ENCODE measurements around the gene MIS18A. TPM values are rescaled to one million over a fixed set of nuclear protein-coding genes. Genes with fewer than 3 reads are reported as not detected.

Gene MIS18A
- total RNA-seq, 4 donors from 2014 or later = 1.9 to 4.1 (median 2.7) TPM

- no peak for TF ChIP-seq POLR2A (IDR thresholded peaks at IDR 0.05)
- TF ChIP-seq, protein P1, sequence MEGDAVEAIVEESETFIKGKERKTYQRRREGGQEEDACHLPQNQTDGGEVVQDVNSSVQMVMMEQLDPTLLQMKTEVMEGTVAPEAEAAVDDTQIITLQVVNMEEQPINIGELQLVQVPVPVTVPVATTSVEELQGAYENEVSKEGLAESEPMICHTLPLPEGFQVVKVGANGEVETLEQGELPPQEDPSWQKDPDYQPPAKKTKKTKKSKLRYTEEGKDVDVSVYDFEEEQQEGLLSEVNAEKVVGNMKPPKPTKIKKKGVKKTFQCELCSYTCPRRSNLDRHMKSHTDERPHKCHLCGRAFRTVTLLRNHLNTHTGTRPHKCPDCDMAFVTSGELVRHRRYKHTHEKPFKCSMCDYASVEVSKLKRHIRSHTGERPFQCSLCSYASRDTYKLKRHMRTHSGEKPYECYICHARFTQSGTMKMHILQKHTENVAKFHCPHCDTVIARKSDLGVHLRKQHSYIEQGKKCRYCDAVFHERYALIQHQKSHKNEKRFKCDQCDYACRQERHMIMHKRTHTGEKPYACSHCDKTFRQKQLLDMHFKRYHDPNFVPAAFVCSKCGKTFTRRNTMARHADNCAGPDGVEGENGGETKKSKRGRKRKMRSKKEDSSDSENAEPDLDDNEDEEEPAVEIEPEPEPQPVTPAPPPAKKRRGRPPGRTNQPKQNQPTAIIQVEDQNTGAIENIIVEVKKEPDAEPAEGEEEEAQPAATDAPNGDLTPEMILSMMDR (IDR thresholded peaks at IDR 0.05) = no peak
- Histone ChIP-seq H3K9me3 (no peaks in the 10 kb centered on the region), H3K27ac (no peak overlapping the region), H3K27me3 (no peaks in the 10 kb centered on the region), H3K4me1 (peaks cover 0 to 5% (median 0%) of the 10 kb centered on the region in 4 donors), H3K4me3 (no peak overlapping the region), H3K36me3 (no peaks in the 10 kb centered on the region)
- DNase-seq = no peak
These were observed 26.7 kb downstream of the MIS18A start for GRCh38 chr21:32252136-32252535.

DNA sequence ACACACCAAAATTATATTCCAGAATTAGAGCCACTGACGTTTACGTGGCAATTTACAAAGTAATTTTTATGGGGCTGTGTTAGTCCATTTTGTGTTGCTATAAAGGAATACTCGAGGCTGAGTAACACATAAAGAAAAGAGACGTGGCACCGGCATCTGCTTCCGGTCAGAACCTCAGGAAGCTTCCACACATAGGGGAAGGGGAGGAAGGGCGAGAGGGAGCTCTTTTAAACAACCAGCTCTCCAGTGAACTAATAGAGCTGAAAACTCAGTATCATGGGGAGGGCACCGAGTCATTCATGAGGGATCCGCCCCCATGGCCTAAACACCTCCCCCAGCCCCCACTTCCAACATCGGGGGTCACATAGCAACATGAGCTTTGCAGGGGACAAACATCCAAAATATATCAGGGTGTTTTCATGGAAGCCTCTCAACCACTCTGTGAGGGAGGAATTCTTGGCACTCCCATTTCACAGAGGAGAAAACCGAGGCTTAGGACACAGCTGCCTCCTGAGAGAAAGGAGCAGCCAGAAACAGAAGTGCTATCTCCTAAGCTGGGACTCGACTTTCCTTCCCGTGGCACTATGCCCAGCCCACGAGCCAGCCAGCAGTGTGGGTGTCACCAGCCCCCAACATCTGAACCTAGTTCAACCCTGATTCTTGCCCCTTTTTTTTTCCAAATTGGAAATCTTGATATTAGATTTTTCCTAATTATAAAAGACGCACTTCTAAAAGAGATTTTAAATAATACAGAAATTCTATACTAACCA is 29.2 kb downstream of the MIS18A start:
- Histone ChIP-seq H3K27ac (no peak overlapping the region), H3K4me1 (no peaks in the 10 kb centered on the region), H3K36me3 (no peaks in the 10 kb centered on the region), H3K4me3 (no peak overlapping the region), H3K27me3 (no peaks in the 10 kb centered on the region), H3K9me3 (no peaks in the 10 kb centered on the region)
- DNase-seq = no peak
- TF ChIP-seq, protein P1 (IDR thresholded peaks at IDR 0.05) = no peak
- no peak for TF ChIP-seq POLR2A (IDR thresholded peaks at IDR 0.05)

- no peak for DNase-seq
- Histone ChIP-seq H3K4me1 (no peaks in the 10 kb centered on the region), H3K36me3 (no peaks in the 10 kb centered on the region), H3K4me3 (no peak overlapping the region), H3K27ac (no peak overlapping the region), H3K27me3 (no peaks in the 10 kb centered on the region), H3K9me3 (no peaks in the 10 kb centered on the region)
- TF ChIP-seq, protein P1 (IDR thresholded peaks at IDR 0.05) = no peak
- no peak for TF ChIP-seq POLR2A (IDR thresholded peaks at IDR 0.05)
These were observed 30.0 kb downstream of the MIS18A start for GRCh38 chr21:32248571-32249461.

DNA sequence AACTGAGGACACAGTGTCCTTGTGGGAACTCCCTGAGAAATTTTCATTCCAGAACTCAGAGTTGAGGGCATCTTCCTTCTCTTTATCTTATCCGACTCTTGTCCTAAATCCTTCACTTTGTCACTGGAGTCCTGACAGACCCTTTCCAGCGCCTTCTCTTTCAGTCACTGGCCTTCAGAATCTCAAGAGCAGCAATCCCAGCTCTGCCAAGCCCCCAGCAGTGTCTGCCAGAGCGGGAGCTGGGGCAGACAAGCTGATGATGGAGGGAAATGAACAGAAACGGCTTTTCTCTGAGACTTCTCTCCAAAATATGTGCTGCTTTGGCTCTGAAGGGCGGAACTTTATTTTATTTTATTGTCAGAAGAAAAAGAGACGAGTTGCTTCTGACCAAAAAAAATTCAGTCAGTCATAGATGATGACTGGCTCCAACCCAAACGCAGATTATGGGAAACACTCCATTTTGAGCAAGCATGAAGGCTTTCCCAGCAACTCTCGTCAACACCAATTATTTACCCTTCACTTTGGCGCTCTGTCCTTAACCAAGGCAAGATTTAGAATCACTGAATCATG is 32.2 kb downstream of the MIS18A start:
- DNase-seq = no peak
- no peaks in the 10 kb centered on the region for H3K36me3 ChIP-seq
- no peak for TF ChIP-seq POLR2A (IDR thresholded peaks at IDR 0.05)
- TF ChIP-seq, protein P1 (IDR thresholded peaks at IDR 0.05) = no peak
- H3K9me3 ChIP-seq = no peaks in the 10 kb centered on the region
- no peak overlapping the region for H3K27ac ChIP-seq
- no peak overlapping the region for H3K4me3 ChIP-seq
- H3K4me1 ChIP-seq = no peaks in the 10 kb centered on the region
- no peaks in the 10 kb centered on the region for H3K27me3 ChIP-seq

DNA sequence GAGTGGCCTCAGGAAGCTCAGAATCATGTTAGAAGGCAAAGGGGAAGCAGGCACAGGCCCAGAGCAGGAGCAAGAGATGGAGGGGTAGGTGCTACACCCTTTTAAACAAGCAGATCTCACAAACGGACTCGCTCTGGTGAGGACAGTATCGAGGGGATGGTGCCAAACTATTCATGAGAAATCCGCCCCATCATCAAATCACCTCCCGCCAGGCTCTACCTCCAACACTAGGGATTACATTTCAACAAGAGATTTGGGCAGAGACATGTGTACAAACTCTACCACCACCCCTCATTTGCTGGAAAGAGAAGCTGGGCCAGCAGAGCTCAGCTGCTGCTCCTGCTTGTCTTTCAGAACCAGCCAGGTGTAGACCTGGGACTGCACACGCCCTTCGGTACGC is 32.9 kb downstream of the MIS18A start:
- no peaks in the 10 kb centered on the region for H3K27me3 ChIP-seq
- TF ChIP-seq, protein P1 (IDR thresholded peaks at IDR 0.05) = no peak
- TF ChIP-seq POLR2A (IDR thresholded peaks at IDR 0.05) = no peak
- no peak for DNase-seq
- H3K9me3 ChIP-seq = no peaks in the 10 kb centered on the region
- no peaks in the 10 kb centered on the region for H3K36me3 ChIP-seq
- H3K4me3 ChIP-seq = no peak overlapping the region
- no peak overlapping the region for H3K27ac ChIP-seq
- H3K4me1 ChIP-seq = no peaks in the 10 kb centered on the region
